Measurements from ENCODE around the gene CYP2D6. TPM values are rescaled to one million over a fixed set of nuclear protein-coding genes. Genes with fewer than 3 reads are reported as not detected.

The CYP2D6 gene
- total and polyA plus RNA-seq, 2 of the 13 experiments (the other 11 are each of a cell fraction or from before 2014, with no cell fraction given): 1.0 to 3.7 TPM

- TF ChIP-seq SNAPC4 (CRISPR knock-in tag; IDR thresholded peaks at IDR 0.05) (peak; percentile 78; the same call in 1 of the 2 replicates), ZNF788 (CRISPR knock-in tag; IDR thresholded peaks at IDR 0.05; ENCODE audit: borderline replicate concordance) (peak; percentile 82; the same call in 1 of the 2 replicates), HOXA9 (CRISPR knock-in tag; IDR thresholded peaks at IDR 0.05; ENCODE audit: borderline replicate concordance) (no peak; the same call in 1 of the 2 replicates), ZNF101 (CRISPR knock-in tag; IDR thresholded peaks at IDR 0.05; ENCODE audit: borderline replicate concordance, low read depth) (no peak), ZMYM4 (CRISPR knock-in tag; IDR thresholded peaks at IDR 0.05) (peak; percentile 83), YEATS4 (CRISPR knock-in tag; IDR thresholded peaks at IDR 0.05; ENCODE audit: borderline replicate concordance) (peak; percentile 84), ZNF775 (CRISPR knock-in tag; IDR thresholded peaks at IDR 0.05; ENCODE audit: borderline replicate concordance) (no peak), ESRRA (CRISPR knock-in tag; IDR thresholded peaks at IDR 0.05; ENCODE audit: low read depth) (peak; percentile 66; the same call in 1 of the 2 replicates), ZNF484 (CRISPR knock-in tag; IDR thresholded peaks at IDR 0.05; ENCODE audit: borderline replicate concordance, low read depth) (no peak), DBP (CRISPR knock-in tag; IDR thresholded peaks at IDR 0.05; ENCODE audit: not compliant biosample characterization) (no peak), ZNF780A (CRISPR knock-in tag; IDR thresholded peaks at IDR 0.05) (no peak), ATF1 (CRISPR knock-in tag; IDR thresholded peaks at IDR 0.05) (peak; percentile 60), IKZF4 (CRISPR knock-in tag; IDR thresholded peaks at IDR 0.05; ENCODE audit: borderline replicate concordance, low read depth, not compliant biosample characterization) (peak; percentile 79), ZNF749 (CRISPR knock-in tag; IDR thresholded peaks at IDR 0.05; ENCODE audit: borderline replicate concordance) (no peak), ZNF83 (CRISPR knock-in tag; IDR thresholded peaks at IDR 0.05; ENCODE audit: borderline replicate concordance) (0 out of 2 replicates have a peak, but pooled peaks have one; percentile 90), ZMAT3 (CRISPR knock-in tag; conservative IDR thresholded peaks at IDR 0.05) (no peak), HMGXB4 (CRISPR knock-in tag; IDR thresholded peaks at IDR 0.05; ENCODE audit: borderline replicate concordance in 1 of 2, low read depth in 1 of 2) (peak; percentile 97 to 98), ZNF607 (CRISPR knock-in tag; IDR thresholded peaks at IDR 0.05; ENCODE audit: borderline replicate concordance) (peak; percentile 87; the same call in 1 of the 2 replicates), ZNF615 (CRISPR knock-in tag; IDR thresholded peaks at IDR 0.05; ENCODE audit: borderline replicate concordance) (no peak), ZNF761 (CRISPR knock-in tag; conservative IDR thresholded peaks at IDR 0.05) (no peak)
Measured at GRCh38 chr22:42090596-42091454, 39.8 kb downstream of the CYP2D6 start, which contains the start of gene NDUFA6 (continued).

Data from HepG2 (cell line).